ENCODE results near the gene CNGB1. TPM values are rescaled to one million over a fixed set of nuclear protein-coding genes. Genes with fewer than 3 reads are reported as not detected.

The CNGB1 gene
- total and polyA plus RNA-seq, 2 of the 13 experiments (the other 11 are each of a cell fraction or from before 2014, with no cell fraction given) = 0.02 to 0.15 TPM

- no peak for TF ChIP-seq ZNF24 (IDR thresholded peaks at IDR 0.05)
- TF ChIP-seq ZFP62 (CRISPR knock-in tag; IDR thresholded peaks at IDR 0.05) = no peak
- TF ChIP-seq PRDM15 (CRISPR knock-in tag; IDR thresholded peaks at IDR 0.05) = no peak
- H3K79me2 ChIP-seq (ENCODE audit: insufficient read depth, low read length) = no peaks in the 10 kb centered on the region
- H2AFZ ChIP-seq (ENCODE audit: low read length) = no peak overlapping the region
- FAIRE-seq (no peak), DNase-seq (ENCODE audit: low spot score) (no peak), ATAC-seq (no peak)
- no peaks in the 10 kb centered on the region for H3K9me3 ChIP-seq (ENCODE audit: low read length)
- ChIA-PET POLR2A (interaction anchor here (2.4 kb wide), 1 partner anchor 11 kb away, joined by 8 read pairs; no protein-coding TSS in a partner anchor), CTCF (ENCODE audit: low intra/inter-chr PET ratio, low total read pairs) (no interaction called here)
- H3K27ac ChIP-seq (ENCODE audit: extremely low read length, insufficient read depth, low read length) = no peak overlapping the region
- H3K27me3 ChIP-seq (ENCODE audit: control insufficient read depth in 1 of 2, insufficient read depth in 2 of 2, low read length in 2 of 2) = peaks cover 17 to 76% of the 10 kb centered on the region in 2 experiments
- in situ Hi-C loops (cut with HindIII; ENCODE audit: extremely low pct_ligation_motif_present, low pct_unique_long_range_greater_than_20kb) = no loop called here
- no TSS peak for BruUV-seq (replicated peaks)
- intact Hi-C loops (cut with micrococcal nuclease; ENCODE audit: unreplicated experiment) = no loop called here
- 58% methylated on average over 8 of the region's 8 CpGs for WGBS (ENCODE audit: low lambda C conversion rate)
- no peaks in the 10 kb centered on the region for H4K20me1 ChIP-seq (ENCODE audit: insufficient read depth, low read length)
- no peak overlapping the region for H3K4me3 ChIP-seq (replicated peaks in 1 of 3; ENCODE audit: insufficient read depth in 1 of 3, low read depth in 2 of 3, low read length in 3 of 3)
- H3K4me1 ChIP-seq (ENCODE audit: insufficient read depth, low read length) = peaks cover 46% of the 10 kb centered on the region
- no peaks in the 10 kb centered on the region for H3K36me3 ChIP-seq (replicated peaks in 1 of 2; ENCODE audit: control insufficient read depth in 1 of 2, insufficient read depth in 2 of 2, low read length in 2 of 2)
- H3K4me2 ChIP-seq (ENCODE audit: low read depth, low read length) = no peak overlapping the region
- no peak overlapping the region for H3K9ac ChIP-seq (ENCODE audit: insufficient read depth, low read depth, low read length)
These were observed 66.8 kb downstream of the CNGB1 start for GRCh38 chr16:57904101-57904500.

- ATAC-seq (no peak), DNase-seq (ENCODE audit: low spot score) (no peak), FAIRE-seq (no peak)
- no peak overlapping the region for H3K4me3 ChIP-seq (replicated peaks in 1 of 3; ENCODE audit: insufficient read depth in 1 of 3, low read depth in 2 of 3, low read length in 3 of 3)
- in situ Hi-C loops (cut with HindIII; ENCODE audit: extremely low pct_ligation_motif_present, low pct_unique_long_range_greater_than_20kb) (no loop called here), intact Hi-C loops (cut with micrococcal nuclease; ENCODE audit: unreplicated experiment) (no loop called here)
- H2AFZ ChIP-seq (ENCODE audit: low read length) = no peak overlapping the region
- TF ChIP-seq DMTF1 (CRISPR knock-in tag; IDR thresholded peaks at IDR 0.05) (no peak), RXRB (CRISPR knock-in tag; IDR thresholded peaks at IDR 0.05; ENCODE audit: borderline replicate concordance) (0 out of 2 replicates have a peak, but pooled peaks have one; percentile 6), ZNF143 (CRISPR knock-in tag; IDR thresholded peaks at IDR 0.05) (peak; percentile 59; the same call in 1 of the 2 replicates)
- H3K27ac ChIP-seq (ENCODE audit: extremely low read length, insufficient read depth, low read length) = no peak overlapping the region
- no TSS peak for BruUV-seq (replicated peaks)
- WGBS (ENCODE audit: low lambda C conversion rate) = 55% methylated on average over 17 of the region's 18 CpGs
- no peak overlapping the region for H3K4me2 ChIP-seq (ENCODE audit: low read depth, low read length)
- H4K20me1 ChIP-seq (ENCODE audit: insufficient read depth, low read length) = no peaks in the 10 kb centered on the region
- H3K79me2 ChIP-seq (ENCODE audit: insufficient read depth, low read length) = no peaks in the 10 kb centered on the region
- H3K36me3 ChIP-seq (replicated peaks in 1 of 2; ENCODE audit: control insufficient read depth in 1 of 2, insufficient read depth in 2 of 2, low read length in 2 of 2) = no peaks in the 10 kb centered on the region
- H3K4me1 ChIP-seq (ENCODE audit: insufficient read depth, low read length) = peaks cover 50% of the 10 kb centered on the region
- peaks cover 16 to 72% of the 10 kb centered on the region in 2 experiments; a peak in 4 of 5 replicates for H3K27me3 ChIP-seq (ENCODE audit: control insufficient read depth in 1 of 2, insufficient read depth in 2 of 2, low read length in 2 of 2)
- H3K9me3 ChIP-seq (ENCODE audit: low read length) = no peaks in the 10 kb centered on the region
- POLR2A ChIA-PET = interaction anchor here (0.7 kb wide), 1 partner anchor 529 kb away, joined by 3 read pairs; no protein-coding TSS in a partner anchor
- no peak overlapping the region for H3K9ac ChIP-seq (ENCODE audit: insufficient read depth, low read depth, low read length)
- CTCF ChIA-PET (ENCODE audit: low intra/inter-chr PET ratio, low total read pairs) = no interaction called here
These were observed 67.3 kb downstream of the CNGB1 start for GRCh38 chr16:57903656-57904055.

Data from HepG2 (cell line).